KG1 (cell line): ENCODE results near the gene MIER2.
"Not testable (repeated sequence)": the region's sequence is repeated elsewhere in the genome, so short reads cannot be mapped to it uniquely, and the experiment has no call there.

Source experiments
- DNase-seq: peaks from one replicate; lab custom pipeline; 2025; lab: John Stamatoyannopoulos, UW

Gene MIER2

DNA sequence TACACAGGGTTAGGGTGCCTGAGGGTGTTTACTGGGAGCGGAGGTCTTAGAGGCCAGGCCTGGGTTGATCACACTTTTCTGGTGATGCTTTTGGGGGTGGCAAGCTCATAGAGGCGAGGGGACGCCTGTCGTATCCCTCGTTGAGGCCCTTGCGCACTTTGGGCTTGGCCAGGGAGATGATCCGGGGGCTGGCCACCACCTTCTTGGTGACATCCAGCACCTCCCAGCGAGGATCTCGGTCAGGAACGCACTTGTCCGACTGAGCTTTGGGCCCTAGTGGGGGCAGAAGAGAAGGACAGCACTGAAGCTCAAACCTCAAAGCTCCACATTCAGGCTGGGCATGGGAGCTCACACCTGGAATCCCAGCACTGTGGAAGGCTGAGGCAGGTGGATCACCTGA, 17.6 kb upstream of the MIER2 start:
- no peak for DNase-seq

DNA sequence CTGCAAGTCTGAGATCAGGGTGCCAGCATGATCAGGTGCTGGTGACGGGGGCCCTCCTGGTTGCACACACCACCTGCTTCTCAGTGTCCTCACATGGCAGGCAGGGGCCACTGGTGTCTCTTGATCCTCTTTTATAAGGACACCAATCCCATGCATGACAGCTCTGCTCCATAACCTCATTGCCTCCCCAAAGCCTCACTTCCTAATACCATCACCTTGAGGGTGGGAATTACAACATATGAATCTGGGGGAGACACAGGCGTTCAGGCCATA, 15.0 kb upstream of the MIER2 start:
- DNase-seq = no peak

DNA sequence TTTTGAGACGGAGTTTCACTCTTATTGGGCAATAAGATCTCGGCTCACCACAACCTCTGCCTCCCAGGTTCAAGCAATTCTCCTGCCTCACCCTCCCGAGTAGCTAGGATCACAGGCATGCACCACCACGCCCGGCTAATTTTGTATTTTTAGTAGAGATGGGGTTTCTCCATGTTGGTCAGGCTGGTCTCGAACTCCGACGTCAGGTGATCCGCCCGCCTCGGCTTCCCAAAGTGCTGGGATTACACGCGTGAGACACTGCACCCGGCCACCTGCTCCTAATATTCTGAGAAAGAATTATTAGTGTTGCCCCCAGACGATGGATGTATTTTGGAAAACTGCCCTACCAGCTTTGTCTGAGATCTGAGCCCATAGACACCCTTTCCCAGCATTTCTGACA, 10.9 kb upstream of the MIER2 start:
- DNase-seq = not testable (repeated sequence)

DNA sequence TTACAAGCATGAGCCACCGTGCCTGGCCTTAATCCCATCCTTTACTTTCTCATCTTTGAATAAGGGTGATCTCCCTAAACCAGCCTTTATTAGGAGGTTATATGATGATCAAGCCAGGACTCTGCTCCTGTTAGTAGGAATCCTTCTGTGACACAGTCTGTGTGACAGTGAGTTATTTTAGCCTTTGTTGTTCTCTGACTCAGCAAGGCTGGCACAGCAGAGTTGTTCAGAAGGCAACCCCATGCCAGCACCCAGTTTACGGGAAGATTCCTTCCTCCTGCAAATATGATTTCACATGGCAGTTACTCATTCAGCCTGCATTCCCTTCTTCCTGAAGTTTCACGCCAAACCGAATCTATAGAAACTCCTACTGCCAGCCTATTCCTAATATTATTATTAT, 10.5 kb upstream of the MIER2 start:
- no peak for DNase-seq

DNA sequence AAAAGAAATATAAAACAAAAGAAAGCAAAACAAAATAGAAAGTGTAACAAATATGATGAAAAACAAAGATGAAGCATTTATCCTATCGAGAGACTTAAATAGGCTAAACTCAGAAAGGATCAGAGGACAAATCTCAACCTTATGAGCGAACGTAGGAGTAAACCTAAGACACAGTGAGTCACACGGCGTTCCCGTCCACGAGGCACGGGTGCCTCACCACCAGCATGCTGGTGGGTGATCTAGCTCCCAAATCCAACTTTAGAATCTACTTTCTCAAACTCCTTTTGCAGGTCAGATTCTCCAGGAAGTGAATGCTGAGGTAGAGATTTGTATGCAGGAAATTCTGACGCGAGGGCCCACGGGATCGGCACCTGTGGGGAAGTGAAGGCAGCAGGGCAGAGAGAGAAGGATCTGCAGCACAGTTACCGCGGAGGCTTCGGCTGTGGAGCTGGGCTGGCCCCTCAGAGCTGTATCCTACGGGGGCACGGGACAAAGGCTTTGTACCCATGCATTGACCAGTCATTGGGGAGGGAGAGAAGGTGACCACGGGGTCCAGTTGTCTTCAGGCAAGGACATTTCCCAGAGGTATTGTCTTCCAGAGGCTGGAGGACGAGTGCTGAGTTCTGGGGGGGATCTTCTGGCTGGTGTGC, 7.5 kb upstream of the MIER2 start:
- no peak for DNase-seq

DNA sequence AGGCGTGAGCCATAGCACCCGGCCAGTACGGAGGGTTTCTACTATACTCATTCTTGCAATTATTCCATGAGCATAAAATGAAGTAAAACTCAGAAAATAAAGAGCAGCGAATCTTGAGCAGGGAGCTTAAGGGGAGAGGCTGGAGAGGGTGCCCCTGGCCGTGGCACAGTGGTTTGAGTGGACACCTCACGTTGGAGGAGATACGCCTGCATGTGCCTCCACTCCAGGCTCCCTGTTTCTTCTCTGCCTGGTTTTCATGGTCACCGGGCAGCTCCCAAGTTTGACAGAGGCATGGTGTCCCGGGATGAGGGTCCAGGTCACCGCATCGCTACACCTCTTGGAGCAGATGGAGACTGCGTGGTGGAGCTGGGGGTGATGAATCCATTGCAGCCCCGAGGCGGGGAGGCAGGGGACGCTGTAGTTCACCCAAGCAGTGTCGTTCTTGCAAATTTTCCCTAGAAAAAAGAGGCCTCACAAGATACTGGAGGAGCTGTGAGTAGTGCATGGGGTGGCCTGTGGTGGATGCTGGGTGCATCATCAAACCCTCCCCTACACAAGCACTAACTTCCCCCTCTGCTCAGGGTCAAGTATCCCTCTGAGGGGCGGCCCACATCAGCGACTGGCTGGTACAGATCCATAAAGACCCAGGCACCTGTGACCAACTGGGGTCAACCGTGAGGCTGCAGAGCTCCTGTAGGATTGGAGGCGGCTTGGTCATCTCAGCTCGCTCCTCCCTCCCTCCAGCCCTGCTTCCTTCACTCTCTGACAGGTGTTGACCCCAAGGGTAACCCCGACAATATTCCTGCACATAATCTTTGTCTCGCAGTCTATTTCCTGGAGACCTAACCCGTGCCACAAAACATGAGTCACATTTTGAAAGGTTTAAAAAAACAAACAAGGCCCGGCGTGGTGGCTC, 3.6 kb upstream of the MIER2 start:
- no peak for DNase-seq

DNA sequence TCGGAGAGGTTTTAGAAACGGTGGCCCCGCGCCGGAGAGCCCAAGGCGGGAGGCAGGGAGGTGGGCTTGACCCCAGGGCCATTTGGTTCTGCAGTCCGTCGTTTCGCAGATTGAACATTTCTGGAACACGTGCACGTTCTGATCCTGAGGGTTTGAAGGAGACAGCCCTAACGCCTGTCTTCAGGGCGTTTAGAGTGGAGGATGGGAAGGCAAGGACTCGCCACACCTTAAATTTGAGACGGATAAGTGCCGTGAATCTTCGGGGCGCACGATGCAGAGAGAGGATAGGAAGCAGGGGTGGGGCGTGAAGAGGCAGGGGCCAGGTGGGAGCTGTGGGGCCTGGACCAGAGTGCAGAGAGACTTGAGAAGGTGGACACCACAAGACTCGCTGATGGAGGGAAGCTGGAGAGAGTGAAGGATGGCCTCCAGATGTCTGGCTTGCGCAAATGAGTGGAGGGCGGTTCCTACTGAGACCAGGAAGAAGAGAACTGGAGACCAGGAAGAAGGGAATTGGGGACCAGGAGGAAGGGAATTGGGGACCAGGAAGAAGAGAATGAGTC, 804 bp upstream of the MIER2 start:
- no peak for DNase-seq

DNA sequence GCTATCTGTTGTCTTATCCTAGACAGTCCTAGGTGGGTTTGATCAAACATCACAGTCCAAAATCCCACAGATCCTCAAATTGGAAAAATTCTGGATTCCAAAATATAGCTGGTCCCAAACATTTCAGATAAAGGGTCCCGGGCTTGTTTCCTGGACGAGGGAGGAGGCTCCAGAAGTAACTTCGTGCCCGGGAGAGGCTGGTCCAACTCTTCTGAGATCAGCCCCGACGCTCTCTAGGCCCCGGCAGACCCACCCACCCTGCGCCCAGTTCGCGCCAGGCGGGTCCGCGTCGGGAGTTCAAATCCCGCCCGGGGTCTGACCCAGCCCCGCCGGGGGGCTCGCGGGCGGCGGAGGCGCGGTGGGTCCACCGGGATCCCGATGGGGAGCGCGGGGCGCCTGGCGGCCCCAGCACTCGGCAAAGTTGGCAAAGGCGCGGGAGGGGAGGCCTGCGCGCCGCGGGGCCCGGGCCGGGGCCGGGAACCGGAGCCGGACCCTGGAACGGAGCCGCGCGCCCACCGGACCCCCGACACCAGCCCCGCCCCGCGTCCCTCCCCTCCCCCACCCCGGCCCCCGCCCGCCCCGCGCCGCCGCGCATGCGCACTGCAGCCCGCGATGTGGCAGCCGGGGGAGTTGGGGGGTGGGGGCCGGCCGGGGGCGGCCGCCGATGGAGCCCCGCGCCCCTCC, 513 bp downstream of the MIER2 start:
- DNase-seq = no peak

DNA sequence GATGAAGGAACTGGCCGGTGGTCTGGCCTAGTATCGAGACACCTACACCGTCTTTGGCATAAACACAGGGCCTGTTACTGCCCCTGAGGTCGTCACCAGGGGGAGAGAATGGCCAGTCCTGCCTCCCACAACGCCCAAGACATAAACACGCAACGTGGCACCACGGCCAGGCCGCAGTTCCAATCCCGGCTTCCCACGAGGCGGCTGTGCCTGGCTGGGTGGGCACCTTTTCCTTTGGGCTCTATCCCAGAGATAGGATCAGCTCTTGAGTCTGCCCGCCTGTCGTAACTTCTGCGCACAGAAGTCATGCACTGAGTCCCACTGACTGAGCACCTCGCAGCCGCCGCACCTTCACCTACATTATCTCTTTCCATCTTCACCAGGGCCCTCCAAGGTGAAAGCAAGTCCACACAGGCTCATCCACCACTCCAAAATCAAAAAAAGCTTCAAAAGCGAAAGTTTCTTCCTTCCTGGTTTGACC, 1.1 kb downstream of the MIER2 start:
- DNase-seq = no peak

DNA sequence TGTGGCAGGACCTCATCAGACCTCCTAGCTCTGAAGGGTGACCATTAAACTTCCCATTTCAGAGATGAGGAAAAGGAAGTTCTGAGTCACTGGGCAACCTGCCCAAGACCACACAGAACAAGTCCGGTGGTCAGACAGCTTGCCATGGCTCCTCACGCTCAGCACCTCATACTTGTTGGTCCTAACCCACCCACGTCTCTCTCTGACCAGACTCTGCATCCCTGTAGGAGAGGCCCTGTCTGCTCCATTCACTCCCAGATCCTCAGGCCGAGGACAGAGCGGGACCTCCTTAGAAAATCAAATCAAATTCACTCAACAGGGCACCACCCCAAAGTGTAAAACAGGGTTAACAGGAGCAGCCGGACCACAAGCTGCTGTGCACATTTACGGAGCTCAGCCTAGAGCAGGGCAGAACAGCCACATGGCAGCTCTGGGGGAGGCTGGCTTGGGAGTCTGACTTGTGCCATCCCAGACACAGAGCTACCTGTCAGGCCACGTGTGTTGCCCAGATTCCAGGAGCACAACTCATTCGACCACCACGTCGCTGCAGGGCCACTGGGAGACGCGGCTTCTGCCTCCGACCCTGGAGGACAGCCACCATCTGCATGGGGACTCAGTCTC, 1.7 kb downstream of the MIER2 start:
- DNase-seq = peak; percentile 67

DNA sequence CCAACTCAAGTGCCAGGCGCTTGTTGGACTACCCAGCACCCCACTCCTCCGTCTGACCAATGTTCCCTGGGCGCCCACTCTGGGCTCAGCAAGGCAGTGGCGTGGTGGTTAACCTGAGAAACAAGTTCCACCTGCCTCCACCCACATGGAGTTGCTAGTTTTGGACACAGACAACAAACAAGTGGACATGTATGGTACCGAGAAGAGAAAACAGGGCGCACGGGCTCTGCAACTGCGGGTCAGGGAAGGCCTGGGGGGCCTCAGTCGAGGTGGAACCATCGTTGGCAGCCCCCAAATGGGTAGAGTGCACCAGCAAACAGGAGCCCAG, 2.5 kb downstream of the MIER2 start:
- DNase-seq = no peak

DNA sequence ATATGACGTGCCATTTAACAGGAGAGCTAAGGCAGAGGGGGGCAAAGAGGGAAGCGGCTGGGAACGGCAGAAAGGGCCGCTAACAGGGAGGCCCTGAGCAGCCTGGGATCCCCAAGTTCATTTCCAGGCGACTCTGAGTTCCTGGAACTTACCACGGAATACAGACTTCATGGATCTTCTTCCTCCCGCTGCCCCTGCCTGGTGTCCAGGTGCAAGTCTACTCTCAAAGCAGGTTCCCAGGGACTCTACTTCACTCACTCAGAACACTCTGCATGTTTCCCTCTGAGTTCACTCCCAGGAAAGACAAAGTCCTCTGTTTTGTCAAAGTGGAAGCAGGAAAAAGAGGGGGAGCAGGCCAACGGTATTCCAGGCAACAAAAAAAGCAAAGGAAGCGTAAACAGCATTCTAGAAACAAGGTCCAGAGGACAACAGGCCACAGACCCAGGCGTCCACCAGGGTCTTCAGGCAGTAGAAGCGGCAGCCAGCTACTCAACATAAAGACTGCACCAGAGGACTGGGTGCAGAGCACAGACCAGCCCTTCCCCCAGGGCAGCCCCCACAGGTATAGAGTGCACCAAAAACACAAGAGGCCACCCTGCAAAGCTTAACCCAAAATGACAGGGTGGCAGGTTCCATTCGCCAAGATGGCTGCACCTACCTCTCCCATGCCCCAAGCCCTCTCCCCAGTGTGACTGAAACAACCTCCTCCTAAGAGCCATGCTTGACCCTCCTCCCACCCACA, 3.0 kb downstream of the MIER2 start:
- no peak for DNase-seq

DNA sequence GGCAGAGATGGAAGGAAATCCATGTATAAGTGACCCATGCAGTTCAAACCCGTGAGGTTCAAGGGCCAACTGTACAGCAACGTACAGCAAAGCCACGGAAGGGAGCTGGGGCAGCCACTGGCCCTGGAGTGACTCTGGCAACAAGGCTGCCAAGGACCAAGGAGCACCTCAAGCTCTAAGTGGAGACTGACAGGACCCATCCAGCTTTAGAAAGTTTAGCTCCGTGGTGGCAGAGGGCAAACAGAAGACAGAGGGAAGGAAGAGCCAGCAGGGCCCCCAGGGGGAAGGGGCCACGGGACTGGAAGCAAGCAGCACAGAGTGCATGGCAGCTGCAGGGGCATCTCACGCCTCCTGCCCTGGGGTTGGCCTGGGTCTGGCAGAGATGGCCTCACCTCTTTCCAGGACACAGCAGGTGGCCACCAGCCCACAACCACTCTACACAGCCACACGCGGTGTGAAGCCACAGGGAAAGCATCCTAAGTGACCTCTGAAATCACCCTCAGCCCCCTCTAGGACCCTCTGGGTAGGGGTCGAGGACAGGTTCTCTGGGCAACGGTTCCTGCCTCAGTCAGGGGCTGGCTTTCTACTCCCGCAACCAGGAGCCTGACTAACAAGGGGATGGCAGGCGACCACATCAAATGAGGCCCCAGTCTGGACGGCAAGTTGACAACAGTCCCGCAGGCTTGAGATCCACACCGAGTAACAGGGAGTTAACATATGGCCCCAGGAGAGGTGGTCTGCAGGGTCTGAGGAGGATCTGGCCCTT, 3.8 kb downstream of the MIER2 start:
- no peak for DNase-seq

DNA sequence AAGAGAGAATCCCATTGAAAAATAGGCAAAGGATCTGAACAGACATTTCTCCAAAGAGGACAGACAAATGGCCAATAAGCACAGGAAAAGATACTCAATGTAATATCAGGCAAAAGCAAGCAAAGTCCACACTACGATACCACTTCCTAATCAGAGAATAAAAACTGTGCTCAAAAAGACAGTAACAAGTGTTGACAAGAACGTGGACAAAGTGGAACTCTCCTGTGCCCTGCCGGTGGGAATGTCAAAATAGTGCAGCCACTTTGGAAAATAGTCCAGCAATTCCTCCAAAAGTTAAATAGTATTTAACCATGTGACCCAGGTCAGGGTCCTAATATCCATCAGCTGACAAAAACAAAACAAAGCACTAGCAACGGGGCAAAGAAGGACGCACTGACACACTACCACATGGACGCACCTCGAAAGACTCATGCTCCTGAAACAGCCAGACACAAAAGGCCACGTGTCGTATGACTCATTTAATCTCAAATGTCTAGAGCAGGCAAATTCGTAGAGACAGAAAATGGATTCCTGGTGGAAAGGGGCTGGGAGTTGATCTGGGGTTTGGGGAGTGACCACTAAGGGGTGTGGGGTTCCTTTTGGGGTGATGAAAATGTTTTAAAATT, 5.2 kb downstream of the MIER2 start:
- DNase-seq = no peak

DNA sequence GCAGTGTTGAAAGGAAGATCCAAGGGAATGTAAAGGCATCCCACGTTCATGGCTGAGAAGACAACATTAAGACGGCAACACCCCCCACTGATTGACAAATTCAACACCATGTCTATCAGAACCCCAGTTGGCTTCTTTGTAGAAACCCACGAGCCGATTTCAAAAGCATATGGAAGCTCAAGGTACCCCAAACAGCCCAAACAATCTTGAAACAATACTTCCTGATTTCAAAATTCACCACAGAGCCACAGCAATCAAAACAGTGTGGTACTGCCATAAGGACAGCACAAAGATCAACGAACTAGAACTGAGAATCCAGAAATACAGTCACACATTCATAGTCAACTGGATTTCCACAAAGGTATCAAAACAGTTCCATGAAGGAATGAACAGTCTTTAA, 6.2 kb downstream of the MIER2 start:
- no peak for DNase-seq

DNA sequence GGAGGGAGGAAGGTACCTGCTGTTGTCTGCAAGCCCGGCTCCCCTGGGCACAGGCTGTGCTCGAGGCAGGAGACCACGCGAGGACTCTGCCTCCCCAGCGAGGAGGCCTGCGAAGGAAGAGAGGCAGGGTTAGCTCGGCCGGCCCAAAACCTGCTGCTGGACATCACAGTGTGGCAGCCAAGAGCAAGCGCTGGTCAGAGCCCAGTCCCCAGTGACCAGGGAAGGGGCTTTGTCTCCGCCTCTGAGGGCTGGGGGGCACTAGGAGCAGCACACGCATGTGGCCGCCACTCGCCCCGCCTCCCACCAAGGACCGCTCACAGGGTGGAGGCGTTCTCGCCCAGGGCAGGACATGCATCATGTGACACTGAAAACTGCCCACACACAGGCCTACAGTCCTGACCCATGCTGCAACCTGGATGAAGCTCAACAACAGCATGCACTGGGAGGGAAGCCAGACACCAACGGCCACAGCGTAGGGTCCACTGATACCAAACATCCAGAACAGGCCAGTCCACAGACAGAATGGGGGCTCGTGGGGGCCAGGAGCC, 8.5 kb downstream of the MIER2 start:
- no peak for DNase-seq

DNA sequence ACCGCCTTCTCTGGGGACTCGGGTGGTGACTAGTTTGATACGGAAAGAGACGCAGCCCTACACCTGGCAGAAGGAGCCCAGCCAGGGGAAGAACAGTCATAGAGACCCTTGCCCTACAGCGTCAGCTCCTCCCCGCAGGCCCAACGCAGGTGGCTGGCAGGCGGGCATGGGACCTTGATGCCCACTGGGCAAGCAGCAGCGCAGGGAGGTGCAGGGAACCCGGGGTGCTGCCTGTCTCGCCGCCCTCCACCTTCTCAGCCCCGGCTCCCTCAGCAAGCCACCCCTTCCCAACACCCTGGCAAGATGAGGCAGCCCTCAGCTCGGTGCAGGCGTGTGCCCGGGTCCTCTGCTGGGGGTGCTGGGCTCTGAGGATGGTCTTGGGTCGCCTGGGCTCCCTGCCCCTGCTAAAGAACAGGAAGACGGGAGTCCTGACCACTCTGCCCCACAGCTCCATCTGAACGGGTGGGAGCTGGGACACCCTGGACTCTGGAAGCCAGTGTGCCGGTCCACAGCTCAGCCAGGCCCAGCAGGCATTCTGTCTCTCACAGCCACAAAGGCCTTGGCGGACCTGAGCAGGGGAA, 9.0 kb downstream of the MIER2 start:
- no peak for DNase-seq

DNA sequence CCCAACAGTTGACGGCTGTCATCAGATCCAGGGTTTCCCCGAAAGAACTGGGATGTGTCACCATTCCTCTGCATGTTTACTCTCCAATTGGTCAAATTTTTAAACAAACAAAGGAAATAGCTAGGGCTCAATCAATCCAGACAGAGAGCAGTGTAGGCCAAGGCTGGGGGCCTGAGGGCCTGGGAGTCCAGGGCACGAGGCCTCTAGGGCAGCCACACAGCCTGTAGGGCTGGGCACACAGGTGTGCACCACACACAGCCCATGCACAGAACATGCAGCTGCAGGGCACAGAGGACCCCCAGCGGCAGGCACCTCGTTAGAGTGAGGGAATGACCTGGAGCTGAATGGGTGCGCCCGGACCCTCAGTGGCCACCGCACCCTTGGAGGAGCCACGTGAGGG, 9.5 kb downstream of the MIER2 start:
- no peak for DNase-seq

DNA sequence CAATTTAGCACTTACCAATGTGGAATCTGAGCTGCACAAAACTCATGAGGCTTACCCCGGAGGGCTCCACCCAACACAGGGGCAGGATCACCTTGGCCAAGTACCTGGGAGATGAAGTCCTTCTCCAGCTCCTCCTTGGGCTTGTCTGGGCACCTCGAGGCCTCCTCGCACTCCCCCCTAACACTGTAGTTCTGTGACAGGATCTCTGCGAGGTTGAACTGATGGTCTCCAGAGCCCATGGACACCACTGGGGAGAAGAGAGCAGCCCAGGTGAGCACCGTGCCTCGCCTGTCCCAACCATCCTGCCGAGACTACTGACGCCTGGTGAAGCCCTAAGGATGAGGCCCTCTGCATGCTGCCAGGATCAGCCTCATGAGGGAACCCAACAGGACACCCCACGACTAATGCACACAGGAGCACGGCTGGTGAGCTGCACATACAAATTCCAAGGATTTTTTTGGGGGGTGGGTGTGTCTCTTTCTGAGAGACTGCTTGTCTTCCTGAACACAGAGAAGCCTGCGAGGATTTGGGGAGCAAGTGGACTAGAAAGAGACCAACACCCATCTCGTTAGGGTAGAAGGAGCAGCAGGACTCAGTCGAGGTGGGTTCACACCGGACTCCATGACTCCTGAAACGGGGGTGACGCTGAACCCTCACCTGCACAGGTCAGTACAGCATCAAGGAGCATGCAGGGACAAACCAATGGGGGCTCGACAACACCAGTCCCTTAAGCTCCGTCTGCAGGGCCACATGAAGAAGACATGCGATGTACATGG, 10.1 kb downstream of the MIER2 start:
- DNase-seq = no peak
